GM12892 (cell line): Measurements from ENCODE around the gene SYS1.

ENCODE experiments used
- POLR2AphosphoS5 ChIP-seq: IDR thresholded peaks from 2 replicates; pipeline ENCODE4 v1.6.1; 2011; ENCODE audit warnings: low read depth, low read length, control low read depth
- TAF1 ChIP-seq: IDR thresholded peaks from 2 replicates; pipeline ENCODE4 v1.6.1; 2011; ENCODE audit warnings: low read depth, mild to moderate bottlenecking, control low read depth, low read length, borderline replicate concordance

GRCh38 chr20:45359069-45359405 lies 3.9 kb upstream of the SYS1 start:
- TF ChIP-seq POLR2AphosphoS5 (no peak), TAF1 (no peak)
